ENCODE results near the gene AFF2.

- no peak for TF ChIP-seq POLR2A (IDR thresholded peaks at IDR 0.05)
- TF ChIP-seq CTCF (IDR thresholded peaks at IDR 0.05), result no peak
Observed at GRCh38 chrX:148507418-148507817, 7.0 kb downstream of the AFF2 start.

All from uterus (tissue), 2 donors.